Measurements from ENCODE around the gene PYGB. TPM values are rescaled to one million over a fixed set of nuclear protein-coding genes. Genes with fewer than 3 reads are reported as not detected.

The PYGB gene
- total RNA-seq, 3 donors from 2014 or later: 247 to 252 (median 247) TPM

DNA sequence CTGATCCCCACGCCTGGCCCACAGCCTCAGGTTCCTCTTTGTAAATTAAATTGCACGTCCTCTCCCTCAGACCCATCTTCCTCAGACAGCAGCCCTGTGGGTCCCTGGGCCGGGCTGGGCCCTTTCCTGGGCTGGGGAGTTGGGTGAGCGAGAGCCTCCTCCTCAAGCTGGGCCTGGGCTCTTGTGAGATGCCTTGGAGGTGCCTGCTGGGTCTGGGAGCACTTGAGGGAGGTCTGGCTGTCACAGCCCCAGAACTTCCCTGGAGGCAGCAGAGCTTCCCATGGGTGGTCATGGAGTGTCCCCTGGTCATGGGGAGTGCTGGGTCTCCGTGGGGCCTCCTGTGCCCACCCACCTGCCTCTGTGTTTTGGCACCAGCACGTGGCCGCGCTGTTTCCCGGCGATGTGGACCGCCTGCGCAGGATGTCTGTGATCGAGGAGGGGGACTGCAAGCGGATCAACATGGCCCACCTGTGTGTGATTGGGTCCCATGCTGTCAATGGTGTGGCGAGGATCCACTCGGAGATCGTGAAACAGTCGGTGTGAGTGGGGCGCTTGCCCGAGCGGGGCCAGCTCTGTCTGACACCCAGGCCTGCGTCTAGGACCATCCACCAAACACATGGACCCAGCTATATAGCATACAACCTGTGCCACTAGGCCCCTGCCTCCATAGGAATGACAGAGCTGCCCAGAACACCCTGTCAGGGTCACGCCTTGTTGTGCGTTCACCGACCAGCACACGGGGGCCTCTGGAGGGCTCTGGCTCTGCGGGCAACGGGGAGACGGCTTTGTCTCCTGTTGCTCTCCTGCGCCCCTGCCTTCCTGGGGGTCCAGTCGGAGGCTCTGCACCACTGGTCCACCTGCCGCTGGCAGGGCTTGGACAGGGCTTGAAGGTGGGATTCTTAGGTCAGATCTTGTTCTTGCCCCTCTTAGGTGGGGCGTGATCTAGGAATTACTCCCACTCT, 33.0 kb downstream of the PYGB start:
- Histone ChIP-seq H3K4me3 (no peak overlapping the region), H3K36me3 (ENCODE audit: low read depth) (peaks cover 7% of the 10 kb centered on the region), H3K4me1 (ENCODE audit: low read depth) (no peaks in the 10 kb centered on the region), H3K9me3 (no peaks in the 10 kb centered on the region)
- intact Hi-C loops (cut with DNase I, micrococcal nuclease): no loop called here
- TF ChIP-seq, protein P1, sequence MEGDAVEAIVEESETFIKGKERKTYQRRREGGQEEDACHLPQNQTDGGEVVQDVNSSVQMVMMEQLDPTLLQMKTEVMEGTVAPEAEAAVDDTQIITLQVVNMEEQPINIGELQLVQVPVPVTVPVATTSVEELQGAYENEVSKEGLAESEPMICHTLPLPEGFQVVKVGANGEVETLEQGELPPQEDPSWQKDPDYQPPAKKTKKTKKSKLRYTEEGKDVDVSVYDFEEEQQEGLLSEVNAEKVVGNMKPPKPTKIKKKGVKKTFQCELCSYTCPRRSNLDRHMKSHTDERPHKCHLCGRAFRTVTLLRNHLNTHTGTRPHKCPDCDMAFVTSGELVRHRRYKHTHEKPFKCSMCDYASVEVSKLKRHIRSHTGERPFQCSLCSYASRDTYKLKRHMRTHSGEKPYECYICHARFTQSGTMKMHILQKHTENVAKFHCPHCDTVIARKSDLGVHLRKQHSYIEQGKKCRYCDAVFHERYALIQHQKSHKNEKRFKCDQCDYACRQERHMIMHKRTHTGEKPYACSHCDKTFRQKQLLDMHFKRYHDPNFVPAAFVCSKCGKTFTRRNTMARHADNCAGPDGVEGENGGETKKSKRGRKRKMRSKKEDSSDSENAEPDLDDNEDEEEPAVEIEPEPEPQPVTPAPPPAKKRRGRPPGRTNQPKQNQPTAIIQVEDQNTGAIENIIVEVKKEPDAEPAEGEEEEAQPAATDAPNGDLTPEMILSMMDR (IDR thresholded peaks at IDR 0.05): no peak
- ATAC-seq (no peak), DNase-seq (peak in 2 of 3 donors; percentile 24 to 49)

- peak; percentile 52 to 77 (median 53) for DNase-seq
- Histone ChIP-seq H3K36me3 (ENCODE audit: low read depth) (peaks cover 7% of the 10 kb centered on the region), H3K9me3 (no peaks in the 10 kb centered on the region), H3K4me3 (no peak overlapping the region), H3K4me1 (ENCODE audit: low read depth) (no peaks in the 10 kb centered on the region)
- TF ChIP-seq, protein P1 (IDR thresholded peaks at IDR 0.05): no peak
- ATAC-seq: peak; percentile 15
- intact Hi-C loops (cut with DNase I, micrococcal nuclease): no loop called here
Measured at GRCh38 chr20:25281541-25281991, 33.7 kb downstream of the PYGB start.

DNA sequence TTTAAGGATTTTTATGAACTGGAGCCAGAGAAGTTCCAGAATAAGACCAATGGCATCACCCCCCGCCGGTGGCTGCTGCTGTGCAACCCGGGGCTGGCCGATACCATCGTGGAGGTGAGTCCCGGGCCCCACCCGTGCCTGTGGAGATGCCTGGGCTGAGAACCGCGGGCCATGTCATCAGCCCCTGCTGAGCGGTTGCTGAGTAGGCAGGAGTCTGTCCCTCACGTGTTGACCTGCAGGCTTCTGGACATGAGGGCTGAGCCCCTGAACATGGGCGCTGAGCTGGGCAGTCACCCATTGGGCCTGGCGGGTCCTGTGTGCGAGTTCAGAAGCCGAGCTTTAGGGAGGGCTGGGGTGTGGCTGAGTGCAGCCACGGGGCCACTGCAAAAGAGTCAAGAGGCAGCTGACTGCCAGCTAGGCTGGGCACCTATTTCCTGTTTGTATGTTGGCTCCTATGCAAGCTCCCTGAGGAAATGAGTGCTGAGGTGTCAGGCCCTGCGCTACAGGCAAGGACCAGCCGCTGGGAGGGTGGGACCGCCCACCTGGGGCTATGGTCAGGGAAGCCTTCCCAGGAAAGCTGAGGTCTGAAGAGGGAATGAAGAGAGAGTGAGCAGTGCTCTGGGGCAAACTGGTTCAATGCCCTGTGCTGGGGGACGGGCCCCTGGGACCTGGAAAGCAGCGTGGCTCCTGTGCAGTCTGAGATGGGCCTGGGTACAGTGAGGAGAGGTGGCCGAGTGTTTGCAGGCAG, 34.3 kb downstream of the PYGB start:
- peak in 2 of 3 donors; percentile 32 to 54 for DNase-seq
- no peak for ATAC-seq
- no peaks in the 10 kb centered on the region for H3K9me3 ChIP-seq
- TF ChIP-seq, protein P1 (IDR thresholded peaks at IDR 0.05): no peak
- H3K4me3 ChIP-seq: no peak overlapping the region
- peaks cover 7% of the 10 kb centered on the region for H3K36me3 ChIP-seq (ENCODE audit: low read depth)
- H3K4me1 ChIP-seq (ENCODE audit: low read depth): no peaks in the 10 kb centered on the region
- intact Hi-C loops (cut with DNase I, micrococcal nuclease): no loop called here

GRCh38 chr20:25282796-25283195, 34.9 kb downstream of the PYGB start:
- DNase-seq: no peak
- no peak overlapping the region for H3K4me3 ChIP-seq
- ATAC-seq: no peak
- no peaks in the 10 kb centered on the region for H3K4me1 ChIP-seq (ENCODE audit: low read depth)
- H3K36me3 ChIP-seq (ENCODE audit: low read depth): peaks cover 4% of the 10 kb centered on the region
- intact Hi-C loops (cut with DNase I, micrococcal nuclease): no loop called here
- TF ChIP-seq, protein P1 (IDR thresholded peaks at IDR 0.05): no peak
- no peaks in the 10 kb centered on the region for H3K9me3 ChIP-seq

- intact Hi-C loops (cut with DNase I, micrococcal nuclease): no loop called here
- ATAC-seq (no peak), DNase-seq (peak in 2 of 3 donors; percentile 28 to 43)
- Histone ChIP-seq H3K4me3 (no peak overlapping the region), H3K9me3 (no peaks in the 10 kb centered on the region), H3K4me1 (ENCODE audit: low read depth) (no peaks in the 10 kb centered on the region), H3K36me3 (ENCODE audit: low read depth) (peaks cover 4% of the 10 kb centered on the region)
- TF ChIP-seq, protein P1 (IDR thresholded peaks at IDR 0.05): no peak
Measured at GRCh38 chr20:25283221-25283951, 35.5 kb downstream of the PYGB start.
